Posterior vena cava (tissue), 2 donors: Measurements from ENCODE around the gene APC2. TPM values are rescaled to one million over a fixed set of nuclear protein-coding genes. Genes with fewer than 3 reads are reported as not detected.

Source experiments
- DNase-seq: peaks from one replicate; pipeline ENCODE4 v3.0.0-alpha.2; 2020; ENCODE audit warnings: low spot score
- intact Hi-C, 2 donors: fragments of 100-400 bp; cut with DNase I; formaldehyde crosslinking; loops; one replicate each; pipeline versions ENCODE4 v1.14.1 to v1.14.2; 2022 to 2023
- long read RNA-seq, 2 donors: library from polyadenylated mRNA; unstranded; transcript quantifications; one replicate each; pipeline ENCODE4 v2.0.0, GENCODE V29; 2020 to 2021
- total RNA-seq, 2 donors: library from RNA; stranded (reverse); fragmentation: NEBNext Ultra II Directional; extraction: Animal tissue kit (Norgen Biotek cat#: 25700); gene quantifications; one replicate each; pipeline ENCODE4 v1.2.1, GENCODE V29; 2021
- donor health status: DM: yes; HTN: yes; CAD: no.
- donor health status: DM: yes; HTN: yes; CAD: no.

The APC2 gene, protein sequence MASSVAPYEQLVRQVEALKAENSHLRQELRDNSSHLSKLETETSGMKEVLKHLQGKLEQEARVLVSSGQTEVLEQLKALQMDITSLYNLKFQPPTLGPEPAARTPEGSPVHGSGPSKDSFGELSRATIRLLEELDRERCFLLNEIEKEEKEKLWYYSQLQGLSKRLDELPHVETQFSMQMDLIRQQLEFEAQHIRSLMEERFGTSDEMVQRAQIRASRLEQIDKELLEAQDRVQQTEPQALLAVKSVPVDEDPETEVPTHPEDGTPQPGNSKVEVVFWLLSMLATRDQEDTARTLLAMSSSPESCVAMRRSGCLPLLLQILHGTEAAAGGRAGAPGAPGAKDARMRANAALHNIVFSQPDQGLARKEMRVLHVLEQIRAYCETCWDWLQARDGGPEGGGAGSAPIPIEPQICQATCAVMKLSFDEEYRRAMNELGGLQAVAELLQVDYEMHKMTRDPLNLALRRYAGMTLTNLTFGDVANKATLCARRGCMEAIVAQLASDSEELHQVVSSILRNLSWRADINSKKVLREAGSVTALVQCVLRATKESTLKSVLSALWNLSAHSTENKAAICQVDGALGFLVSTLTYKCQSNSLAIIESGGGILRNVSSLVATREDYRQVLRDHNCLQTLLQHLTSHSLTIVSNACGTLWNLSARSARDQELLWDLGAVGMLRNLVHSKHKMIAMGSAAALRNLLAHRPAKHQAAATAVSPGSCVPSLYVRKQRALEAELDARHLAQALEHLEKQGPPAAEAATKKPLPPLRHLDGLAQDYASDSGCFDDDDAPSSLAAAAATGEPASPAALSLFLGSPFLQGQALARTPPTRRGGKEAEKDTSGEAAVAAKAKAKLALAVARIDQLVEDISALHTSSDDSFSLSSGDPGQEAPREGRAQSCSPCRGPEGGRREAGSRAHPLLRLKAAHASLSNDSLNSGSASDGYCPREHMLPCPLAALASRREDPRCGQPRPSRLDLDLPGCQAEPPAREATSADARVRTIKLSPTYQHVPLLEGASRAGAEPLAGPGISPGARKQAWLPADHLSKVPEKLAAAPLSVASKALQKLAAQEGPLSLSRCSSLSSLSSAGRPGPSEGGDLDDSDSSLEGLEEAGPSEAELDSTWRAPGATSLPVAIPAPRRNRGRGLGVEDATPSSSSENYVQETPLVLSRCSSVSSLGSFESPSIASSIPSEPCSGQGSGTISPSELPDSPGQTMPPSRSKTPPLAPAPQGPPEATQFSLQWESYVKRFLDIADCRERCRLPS (N-terminal part only)
- under 1 TPM; 0.05 to 0.10 TPM for total RNA-seq
- long read RNA-seq, donor 1, partial matches to known transcripts: 0 of 2 reads
- long read RNA-seq, donor 1, other reads (novel, unspliced or antisense): 2 of 2 reads
- long read RNA-seq, donor 2: 0 reads

DNA sequence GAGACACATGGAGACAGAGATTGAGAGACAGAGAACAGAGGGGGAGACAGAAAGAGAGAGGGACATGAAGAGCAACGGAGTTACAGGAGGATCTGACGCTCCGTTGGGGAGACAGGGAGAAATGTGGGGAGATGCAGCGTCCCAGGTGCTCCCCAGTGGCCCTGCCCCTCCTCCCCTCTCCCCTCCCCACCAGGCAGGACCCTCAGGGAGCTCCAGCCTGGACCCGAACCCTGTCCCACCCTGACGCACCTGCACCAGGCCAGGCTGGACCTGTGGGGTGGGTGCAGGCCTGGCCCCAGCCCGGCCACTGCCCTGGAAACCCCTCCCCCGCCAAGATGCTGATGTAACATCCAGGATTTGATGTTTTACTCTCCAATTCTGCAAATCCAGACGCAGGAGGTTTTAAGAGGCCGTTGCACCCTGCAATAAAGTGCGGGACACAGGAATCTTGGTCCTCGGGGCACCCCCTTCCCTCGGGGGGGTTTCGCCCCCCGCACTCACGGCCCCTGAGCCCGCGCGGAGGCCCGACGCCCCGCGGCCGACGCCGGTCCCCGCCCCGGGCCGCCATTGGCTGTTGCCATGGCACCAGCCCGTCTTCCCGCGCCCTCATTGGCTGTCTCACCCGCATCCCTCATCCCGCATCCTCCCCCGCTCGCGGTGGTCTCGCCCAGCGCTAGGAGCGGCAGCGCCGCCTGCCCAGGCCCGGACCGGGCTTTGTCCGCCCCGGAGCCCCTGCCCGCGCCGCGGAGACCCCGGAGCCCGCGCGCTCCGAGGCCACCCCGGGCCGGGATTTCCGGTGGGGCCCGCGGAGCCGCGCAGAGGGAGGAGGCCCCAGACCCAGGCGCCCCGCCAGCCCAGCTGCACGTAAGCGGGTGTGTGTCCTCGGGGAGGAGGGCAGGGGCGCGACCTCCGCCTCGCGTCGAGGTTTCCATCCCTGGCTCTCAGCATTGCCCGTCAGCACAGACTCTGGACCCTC is at the start of gene APC2:
Gene APC2 (plus strand): TSS at position 655 of the 976 bp plus-strand sequence. CDS start 2,881 bp downstream, outside the sequence.
- DNase-seq: no peak
- intact Hi-C loops: loop anchor here in 1 of 2 donors (10.0 kb wide), 1 partner anchor 165 kb away; the partner anchor contains the start of gene EFNA2

DNA sequence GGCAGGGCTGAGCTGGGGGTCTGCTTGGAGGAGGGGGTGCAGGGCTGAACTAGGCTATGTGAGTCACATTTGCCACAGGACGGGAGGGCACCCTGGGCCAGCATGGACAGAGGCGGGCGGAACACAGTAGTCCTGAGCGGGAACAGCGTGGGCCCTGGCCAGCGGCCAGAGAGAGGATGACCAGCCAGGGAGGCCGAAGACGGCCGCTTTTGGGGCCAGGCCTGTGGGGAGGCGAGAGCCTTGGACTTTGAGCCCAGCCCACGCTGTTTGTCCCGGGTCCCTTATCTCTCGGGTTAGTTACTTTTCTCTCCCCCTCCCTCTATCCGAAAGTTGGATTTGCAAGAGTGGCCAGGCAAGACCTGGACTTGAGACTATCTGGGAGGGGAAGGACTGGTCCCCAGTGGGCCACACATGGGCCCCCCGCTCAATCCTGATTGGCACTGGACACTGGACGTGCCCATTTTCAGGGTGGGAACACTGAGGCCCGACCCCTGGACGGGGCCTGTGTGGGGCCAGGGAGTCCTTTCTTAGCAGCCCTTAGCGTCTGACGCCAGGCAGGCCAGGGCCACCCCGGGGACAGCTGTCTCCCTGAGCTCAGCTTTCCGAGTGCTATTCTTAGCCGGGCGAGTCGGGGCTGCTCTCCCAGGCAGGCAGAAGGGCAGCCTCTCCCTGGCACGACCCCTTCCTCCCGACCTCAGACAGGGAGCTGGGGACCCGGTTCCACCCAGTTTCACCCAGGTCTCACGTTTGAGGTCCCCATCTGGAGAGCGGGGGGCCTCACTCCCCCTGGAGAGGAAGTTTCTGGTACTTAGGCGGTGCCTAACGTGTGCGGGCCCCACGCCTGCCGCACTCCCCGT is 49.4 kb upstream of the APC2 start:
- intact Hi-C loops: loop anchor here in 1 of 2 donors (10.0 kb wide), 1 partner anchor 116 kb away; the partner anchor contains the start of gene EFNA2
- no peak for DNase-seq

DNA sequence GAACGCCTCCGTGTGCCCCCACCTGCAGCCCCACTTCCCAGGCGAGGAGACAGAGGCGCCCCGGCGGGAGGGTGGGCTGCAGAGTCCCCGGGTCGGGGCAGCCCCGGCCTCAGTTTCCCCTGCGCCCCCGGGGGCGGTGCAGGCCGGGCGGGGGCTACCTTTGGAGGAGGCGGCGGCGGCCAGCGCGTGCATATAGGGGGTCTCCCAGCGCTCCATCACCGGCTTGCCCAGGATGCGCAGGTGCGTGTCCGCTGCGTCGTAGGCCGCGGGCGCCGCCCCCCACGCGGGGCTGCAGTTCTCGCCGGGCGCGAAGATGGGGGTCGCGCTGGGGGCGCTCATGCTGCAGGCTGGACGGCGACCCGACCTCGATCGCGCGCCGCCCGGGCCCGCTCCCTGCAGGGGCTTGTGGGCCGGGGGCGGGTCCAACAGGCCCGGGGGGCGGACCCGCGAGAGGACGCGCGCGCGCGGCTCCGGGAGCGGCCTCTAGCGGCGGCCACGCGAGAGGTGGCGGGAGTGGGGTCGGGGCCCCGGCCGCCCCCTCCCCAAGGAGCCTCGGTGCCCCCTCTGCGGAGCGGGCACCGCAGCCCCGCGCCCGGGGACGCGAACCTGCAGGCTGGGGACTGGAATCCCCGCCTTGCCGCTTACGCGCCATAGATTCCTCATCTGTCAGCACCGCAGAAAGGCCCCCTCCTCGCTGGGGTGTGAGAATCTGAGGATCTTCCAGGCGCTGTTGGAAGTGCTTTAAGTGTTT is 48.6 kb upstream of the APC2 start, which contains the start of gene GAMT:
Gene GAMT (minus strand): TSS at position 405 of the 751 bp plus-strand sequence. CDS start 66 bp downstream, at position 339.
- intact Hi-C loops: loop anchor here in 1 of 2 donors (10.0 kb wide), 1 partner anchor 117 kb away; the partner anchor contains the start of gene EFNA2
- DNase-seq: no peak

DNA sequence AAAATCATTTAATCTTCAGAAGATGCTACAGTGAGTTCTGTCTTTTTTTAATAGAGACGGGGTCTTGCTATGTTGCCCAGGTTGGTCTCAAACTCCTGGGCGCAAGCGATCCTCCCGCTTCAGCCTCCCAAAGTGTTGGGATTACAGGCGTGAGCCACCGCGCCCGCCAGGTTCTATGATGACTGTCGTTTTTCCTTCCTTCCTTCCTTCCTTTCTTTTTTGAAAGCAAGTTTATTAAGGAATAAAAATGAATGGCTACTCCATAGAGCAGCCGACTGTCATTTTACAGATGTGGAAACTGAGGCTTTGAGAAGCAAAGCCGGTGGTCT is 48.1 kb upstream of the APC2 start:
- no peak for DNase-seq
- intact Hi-C loops: loop anchor here in 1 of 2 donors (10.0 kb wide), 1 partner anchor 117 kb away; the partner anchor contains the start of gene EFNA2

DNA sequence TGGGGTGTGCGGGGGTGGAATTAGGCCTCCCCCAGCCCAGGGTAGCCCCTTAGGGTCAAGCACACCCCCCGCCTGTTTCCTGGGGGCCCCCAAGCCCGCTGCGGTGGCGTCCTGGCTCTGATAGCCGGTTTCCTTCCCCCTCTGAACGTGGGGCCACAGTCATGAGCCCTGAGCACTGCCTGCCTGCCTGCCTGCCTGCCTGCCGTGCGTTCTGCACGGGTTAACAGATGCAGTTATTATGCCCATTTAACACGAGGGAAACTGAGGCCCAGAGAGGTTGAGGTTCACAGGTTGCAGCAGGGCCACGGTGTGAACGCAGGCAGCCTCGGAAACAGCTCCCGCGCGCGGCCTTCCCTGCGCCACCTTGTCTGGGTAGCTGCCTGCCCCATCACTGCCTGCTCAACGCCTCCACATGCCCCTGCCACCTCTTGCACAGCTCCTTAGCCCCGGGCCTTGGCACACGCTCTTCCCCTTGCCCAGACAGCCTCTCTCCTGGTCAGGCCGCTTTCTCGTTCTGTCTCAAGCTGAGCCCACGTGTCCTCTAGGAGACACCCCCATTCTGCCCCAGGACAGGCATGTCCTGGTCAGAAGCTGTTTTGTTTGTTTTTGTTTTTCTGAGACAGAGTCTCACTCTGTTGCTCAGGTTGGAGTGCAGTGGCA is 47.4 kb upstream of the APC2 start:
- intact Hi-C loops: loop anchor here in 1 of 2 donors (10.0 kb wide), 1 partner anchor 118 kb away; the partner anchor contains the start of gene EFNA2
- DNase-seq: no peak

DNA sequence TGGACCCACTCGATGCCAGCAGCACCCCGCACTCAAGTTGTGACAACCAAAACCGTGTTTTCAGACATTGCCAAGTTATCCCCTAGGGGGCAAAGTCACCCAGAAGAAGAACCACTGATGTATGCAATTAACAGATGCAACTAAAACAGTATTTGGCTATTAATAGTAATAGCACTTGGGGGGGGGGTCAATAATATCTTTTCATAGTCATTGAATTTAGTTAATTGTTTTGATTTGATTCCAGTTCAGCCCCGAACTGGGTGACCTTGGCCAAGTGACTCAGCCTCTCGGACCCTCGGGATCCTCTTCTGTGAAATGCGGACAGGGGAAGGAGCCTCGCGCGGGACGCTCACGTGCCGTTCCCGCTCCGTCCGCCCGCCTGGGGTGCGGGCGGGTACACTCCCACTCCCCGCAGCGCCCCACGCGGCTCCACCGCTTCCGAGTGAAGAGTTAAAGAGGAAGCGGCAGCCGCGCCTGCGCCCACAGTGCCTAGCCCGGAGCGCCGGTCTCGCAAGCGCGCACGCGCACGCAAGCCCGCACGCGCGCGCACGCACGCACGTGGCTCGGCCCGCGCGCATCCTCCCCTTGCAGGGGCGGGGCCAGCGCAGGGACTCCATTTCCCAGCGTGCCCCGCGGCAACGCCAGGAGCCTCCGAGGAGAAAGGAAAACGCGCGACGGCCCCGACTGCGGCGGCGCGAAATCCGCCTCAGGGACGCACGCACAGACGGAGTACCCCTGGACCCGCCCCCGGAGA is 43.0 kb upstream of the APC2 start:
- DNase-seq: peak; percentile 100
- intact Hi-C loops: loop anchor here in 1 of 2 donors (10.0 kb wide), 1 partner anchor 122 kb away; the partner anchor contains the start of gene EFNA2

DNA sequence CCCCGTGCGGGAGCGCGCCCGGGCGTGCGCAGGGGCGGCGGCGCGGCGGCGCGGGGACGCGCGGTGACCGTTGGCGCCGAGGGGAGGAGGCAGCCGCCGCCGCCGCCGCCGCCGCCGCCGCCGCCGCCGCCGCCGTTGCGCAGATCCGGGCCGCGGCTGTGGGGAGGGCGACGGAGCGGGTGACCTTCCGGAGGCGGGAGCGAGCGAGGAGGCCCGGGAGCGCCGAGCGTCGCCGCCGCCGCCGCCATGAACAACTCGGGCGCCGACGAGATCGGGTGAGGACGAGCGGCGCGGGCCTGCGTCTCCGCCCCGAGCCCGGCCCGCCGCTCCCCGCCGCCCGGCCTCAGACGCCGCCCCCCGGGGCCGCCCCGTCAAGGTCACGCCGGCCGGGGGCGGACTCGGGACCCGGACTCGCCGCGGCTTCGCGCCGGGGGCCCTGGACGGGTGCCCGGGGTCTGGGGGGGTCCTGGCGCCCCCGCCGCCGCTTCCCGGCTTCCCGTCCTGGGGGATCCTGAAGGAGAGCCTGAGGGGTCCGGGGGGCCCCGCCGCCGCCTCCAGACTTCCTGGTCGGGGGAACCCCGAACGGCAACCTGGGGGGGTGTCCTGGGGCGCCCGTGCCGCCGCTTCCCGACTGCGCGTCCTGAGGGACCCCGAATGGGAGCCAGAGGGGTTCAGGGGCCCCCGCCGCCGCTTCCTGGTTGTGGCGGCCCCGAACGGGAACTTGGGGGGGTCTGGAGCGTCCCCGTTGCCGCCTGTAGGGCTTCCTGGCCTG is 42.2 kb upstream of the APC2 start, which contains the start of gene DAZAP1:
Gene DAZAP1 (plus strand): TSS at position 59 of the 772 bp plus-strand sequence. CDS start 188 bp downstream, at position 247.
- intact Hi-C loops: loop anchor here in 1 of 2 donors (10.0 kb wide), 1 partner anchor 123 kb away; the partner anchor contains the start of gene EFNA2
- DNase-seq: peak; percentile 87

DNA sequence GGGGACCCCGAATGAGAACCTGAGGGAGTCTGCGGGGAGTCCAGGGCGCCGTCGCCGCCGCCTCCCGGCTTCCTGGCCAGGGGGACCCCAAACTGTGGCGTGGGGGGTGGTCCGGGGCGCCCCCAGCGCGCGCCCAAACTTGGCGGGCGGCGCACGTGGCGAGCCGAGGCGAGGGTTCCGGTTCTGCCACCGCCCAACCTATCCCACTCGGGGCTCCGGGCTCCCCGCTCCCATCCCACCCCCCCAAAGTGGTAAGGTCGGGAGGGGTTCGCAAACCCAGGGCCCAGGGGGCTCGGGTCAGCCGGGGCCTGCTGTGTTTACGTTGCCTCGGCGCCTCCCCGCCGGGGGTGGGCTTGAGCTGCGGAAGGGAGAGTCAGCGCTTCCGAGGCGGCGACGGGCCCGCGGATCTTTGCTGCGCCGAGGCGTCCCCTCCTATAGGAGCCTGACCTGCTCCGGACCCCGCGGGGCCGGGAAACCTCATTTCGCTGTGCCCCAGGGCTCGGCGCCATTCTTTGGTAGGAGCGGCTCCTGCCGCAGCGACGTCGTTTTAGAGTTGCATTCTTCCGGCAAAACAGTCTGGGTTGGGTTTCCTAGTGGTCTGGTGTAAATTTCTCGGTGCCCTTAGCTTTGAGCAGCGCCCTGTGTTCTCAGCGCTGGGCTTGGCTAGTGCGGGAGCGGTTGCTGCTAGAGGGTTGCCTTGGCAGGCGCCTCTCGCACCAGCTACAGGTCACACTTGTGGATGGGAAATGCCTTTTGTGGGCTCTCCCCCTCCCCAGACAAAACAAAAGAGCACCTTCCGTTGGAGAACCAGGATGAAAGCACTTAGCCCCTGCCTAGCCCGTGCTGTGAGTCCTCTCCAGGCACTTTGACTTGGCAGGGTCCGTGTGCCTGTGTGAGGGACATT is 41.4 kb upstream of the APC2 start:
- peak; percentile 91 for DNase-seq
- intact Hi-C loops: loop anchor here in 1 of 2 donors (10.0 kb wide), 1 partner anchor 124 kb away; the partner anchor contains the start of gene EFNA2

DNA sequence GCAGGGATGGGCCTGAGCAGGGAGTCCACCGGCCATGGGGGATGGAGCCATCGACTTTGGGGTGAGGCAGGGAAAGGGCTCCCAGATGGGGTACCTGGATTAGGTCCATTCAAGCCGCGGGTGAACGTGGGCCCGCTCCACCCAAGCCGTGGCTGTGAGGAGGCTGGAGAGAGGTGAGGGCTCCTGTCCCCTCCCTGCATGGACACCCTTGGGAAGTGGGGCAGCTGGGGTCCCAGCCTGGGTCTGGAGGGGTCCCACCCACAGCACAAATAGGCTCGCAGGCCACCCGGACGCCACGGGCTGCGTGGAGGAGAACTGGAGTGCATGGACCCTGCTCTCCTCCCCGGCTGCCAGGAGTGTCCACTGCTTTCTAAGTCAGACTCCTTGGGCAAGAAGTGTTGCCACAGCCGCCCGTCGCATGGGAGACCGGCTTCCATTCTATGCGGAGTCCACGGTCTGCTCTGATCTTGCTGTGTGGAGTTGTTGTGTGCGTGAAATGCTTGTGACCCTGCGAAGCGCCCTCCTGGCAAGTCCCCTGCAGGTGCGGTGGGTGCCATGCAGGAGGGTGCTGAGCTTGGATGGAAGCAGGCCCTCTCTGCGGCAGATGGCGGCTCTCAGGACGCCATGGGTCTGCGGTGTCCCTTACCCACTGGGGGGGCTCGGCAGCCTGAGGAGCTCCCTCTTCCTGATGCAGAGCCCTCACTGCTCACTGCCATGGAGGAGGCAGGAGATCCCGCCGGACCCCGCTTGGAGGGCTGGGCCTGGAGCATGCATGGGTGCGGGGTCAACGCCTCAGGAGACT is 40.5 kb upstream of the APC2 start:
- intact Hi-C loops: loop anchor here in 1 of 2 donors (10.0 kb wide), 1 partner anchor 125 kb away; the partner anchor contains the start of gene EFNA2
- DNase-seq: no peak

DNA sequence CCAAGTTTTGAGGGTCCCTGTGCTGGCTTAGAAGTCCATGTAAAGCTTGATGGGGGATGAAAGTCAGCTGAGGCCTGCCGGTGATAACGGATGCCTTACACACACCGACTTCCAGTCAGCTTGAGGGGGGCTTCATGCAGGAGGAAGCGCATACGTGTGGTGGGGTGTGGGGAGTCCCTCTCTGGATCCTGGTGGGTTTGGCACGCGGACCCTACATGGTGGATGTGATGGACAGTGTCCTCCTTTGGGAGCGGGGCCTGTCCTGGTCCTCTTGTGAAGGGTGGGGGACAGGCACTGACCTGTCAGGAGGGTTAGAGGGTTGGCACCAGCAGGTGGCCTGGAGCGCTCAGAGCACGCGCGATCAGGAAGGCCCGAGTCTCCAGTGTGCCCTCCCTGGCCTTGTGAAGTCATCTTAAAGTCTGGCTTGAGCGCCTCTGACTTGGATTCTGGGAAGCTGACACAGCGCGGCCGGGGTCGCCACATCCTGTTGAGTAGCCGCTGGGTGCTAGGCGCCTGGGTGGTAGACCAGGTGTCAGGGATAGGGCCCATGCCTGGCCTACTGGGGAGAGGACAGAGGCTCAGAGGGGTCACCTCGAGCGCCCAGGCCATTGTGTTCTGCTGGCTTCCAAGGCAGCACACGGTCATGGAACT is 39.7 kb upstream of the APC2 start:
- no peak for DNase-seq
- intact Hi-C loops: no loop called here

DNA sequence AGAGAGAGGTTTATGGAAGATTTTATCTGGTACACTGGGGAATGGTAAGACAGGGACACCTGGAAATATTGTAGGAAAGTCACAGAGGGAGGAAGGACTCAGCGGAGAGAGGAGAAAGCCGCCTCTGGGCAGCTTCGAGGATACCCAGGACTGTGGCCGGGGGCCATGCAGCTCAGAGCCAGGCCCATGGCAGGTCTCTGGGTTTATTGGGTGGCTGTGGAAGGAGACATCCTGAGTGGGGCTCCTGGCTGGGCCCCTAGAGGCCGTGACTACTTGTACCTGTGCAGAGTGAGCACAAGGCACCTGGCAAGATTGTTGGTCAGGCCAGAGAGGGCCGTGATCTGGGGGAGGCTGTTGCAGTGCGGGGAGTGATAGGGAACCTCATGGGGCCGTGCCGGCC is 39.1 kb upstream of the APC2 start:
- no peak for DNase-seq
- intact Hi-C loops: no loop called here
